IPS DF 19.7 (cell line): ENCODE measurements around the gene SMC1B.
A peak's percentile ranks its signal among the peaks of the same experiment; 100 is the strongest.

Experiments used
- DNase-seq: peaks from one replicate; pipeline ENCODE4 v3.0.0-alpha.2; 2013; ENCODE audit warnings: low read depth, low spot score

Gene SMC1B

DNA sequence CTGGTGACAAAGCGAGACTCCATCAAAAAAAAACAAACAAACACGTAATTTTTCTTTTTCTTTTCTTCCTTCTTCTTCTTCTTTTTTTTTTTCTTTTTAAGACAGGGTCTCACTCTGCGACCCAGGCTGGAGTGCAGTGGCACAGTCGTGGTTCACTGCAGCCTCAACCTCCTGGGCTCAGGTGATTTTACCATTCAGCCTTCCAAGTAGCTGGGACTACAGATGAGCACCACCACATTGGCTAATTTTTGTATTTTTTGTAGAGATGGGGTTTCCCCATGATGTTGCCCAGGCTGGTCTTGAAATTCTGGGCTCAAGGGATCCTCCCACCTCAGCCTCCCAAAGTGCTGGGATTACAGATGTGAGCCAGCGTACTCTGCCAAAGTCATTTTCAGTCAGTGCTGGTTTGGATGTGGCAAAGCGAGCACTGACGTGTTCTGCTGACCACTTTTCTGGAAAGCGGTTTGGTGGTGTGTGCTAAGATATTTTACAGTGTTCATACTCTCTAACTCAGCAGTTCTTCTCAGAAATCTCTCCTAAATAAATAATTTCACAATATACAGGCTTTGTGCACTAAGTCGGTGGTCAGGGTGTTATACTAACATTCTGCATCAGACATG lies 92.9 kb downstream of the SMC1B start:
- no peak for DNase-seq

DNA sequence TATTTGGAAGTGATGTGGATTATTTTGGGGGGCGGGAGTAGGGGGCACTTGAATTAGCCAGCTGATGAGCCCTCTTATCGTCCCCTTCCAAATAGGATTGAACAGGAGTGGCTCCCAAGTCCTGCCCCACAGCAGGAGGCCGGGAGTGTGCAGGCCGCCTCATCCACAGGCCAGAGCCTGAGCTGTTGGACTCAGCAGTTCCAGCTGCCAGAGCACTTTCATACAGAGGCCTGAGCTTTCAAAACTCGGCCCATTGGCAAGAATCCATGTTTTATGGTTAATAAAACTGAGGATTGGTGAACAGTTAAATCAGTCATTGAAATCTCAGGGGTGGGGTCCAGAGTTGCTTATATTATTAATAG lies 94.1 kb downstream of the SMC1B start:
- DNase-seq: no peak

DNA sequence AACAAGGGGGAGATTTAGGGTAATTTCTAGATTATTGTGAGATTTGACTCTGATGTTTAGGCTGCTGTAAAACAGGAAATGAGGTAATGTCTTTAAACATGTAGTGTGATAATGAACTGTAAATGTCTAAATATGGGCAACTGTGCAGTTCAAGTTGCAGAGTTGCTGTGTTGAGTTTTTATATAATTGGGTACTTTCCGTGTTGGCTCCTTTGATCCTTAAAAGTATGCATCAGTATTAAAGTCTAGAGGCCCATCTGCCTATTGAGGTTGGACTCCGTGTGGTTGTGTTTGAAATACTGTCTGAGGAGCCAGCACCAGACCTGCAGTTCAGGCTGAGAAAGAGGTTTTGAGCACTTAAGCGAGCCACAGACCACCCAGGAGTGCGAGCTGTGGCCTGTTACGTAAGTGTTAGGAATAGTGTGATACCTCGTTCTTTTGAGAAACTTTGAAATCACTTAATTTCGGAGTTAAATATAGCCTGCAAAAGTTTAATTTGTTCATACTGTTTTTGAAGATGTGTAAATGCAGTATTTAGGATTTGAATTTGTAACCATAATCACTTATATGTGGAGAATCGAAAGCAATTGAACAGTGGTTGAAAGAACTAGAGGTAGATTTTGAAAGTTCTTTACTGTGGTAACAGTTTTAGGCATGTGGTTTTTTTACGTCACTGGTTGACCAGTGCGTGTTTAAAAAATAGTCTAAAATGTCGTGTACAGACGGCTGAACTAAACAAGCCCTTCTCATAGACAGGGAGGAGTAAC lies 94.7 kb downstream of the SMC1B start:
- no peak for DNase-seq

DNA sequence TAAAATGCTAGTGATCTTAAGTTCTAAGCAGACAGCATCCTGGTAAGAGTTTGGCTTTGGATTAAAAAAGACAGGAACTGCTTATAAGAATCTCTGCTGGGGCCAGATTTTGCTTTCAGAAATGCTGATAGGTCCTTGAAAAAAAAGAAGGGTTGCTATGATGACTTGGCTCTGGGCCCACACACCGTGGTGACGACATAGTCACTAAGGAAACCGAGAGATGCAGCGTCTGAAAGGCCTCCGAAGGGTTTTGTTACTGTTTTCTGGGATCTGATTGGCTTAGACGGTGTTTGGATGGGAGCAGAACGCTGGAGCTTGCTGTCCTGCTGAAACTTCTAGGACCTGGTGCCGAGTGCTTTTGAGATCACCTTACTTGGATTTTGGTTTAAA lies 95.2 kb downstream of the SMC1B start:
- no peak for DNase-seq

DNA sequence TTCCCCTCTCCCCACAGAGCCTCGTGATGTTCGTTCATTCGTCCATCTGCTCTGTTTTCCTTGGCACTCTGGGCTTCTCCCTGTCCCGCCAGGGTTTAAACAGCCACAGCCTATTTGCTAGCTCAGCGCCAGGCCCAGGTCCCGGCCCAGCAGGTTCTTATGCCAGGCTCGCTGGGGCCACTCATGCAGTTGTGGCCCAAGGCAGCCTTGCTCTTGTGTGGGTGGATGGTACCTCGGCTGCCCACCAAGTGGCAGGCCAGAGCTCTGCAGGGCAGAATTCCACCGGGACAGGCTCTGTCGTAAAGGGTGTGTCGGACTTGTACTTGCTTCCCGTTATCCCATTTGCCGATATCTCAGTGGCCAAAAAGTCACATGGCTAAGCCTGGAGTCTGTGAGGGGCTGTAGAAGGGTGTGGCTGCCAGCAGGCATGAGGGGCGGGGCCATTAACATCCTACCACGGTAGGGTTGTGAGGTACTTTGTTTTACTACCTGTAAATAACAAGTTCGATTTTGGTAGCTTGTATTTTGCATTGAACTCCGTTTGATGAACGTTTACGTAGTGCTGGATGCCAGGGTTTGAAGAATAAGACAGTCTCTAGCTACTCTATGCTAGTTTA lies 95.7 kb downstream of the SMC1B start:
- DNase-seq: no peak

DNA sequence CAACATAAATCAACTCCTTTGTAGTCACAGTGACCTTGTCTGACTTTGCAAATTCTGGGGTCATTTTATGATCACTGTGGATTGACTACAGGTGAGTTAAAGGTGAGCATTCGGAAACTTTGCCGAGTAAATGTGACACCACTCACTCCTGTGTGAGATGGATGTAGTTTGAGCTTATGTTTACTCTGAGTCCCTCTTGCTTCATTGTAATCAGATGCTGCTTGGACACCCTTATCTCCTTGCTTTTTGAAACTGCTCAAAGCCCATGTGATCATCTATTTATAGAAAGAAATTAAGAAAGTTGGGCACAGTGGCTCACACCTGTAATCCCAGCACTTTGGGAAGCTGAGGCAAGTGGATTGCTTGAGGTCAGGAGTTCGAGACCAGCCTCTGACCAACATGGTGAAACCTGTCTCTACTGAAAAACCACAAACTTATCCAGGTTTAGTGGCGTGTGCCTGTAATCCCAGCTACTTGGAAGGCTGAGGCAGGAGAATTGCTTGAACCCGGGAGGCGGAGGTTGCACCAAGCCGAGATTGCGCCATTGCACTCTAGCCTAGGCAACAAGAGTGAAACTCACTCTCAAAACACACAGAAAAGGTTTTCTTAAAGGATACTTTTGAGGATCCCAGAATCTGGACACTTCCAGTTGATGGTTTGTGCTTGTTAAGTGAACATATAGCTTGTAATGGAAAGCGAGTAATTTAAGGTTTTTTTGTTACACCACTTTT lies 96.4 kb downstream of the SMC1B start:
- no peak for DNase-seq

DNA sequence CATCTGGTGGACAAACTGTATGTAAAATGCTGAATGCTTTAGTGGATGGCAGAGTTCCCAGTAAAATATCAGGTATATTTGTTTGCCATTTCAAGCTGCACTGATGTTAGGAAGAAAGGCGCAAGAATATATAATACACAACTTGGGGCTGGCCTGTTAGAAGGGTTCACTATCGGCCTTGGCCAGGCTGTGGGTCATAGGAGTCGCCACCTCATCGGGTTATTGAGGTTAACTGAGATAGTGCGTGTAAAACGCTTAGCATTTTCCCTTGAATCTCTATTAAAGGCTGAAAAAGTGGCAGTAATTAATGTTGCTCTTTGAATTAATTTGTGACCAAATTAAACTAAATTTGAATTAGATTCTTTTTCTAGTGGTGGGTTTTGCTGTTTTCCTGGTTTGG lies 98.6 kb downstream of the SMC1B start:
- no peak for DNase-seq

DNA sequence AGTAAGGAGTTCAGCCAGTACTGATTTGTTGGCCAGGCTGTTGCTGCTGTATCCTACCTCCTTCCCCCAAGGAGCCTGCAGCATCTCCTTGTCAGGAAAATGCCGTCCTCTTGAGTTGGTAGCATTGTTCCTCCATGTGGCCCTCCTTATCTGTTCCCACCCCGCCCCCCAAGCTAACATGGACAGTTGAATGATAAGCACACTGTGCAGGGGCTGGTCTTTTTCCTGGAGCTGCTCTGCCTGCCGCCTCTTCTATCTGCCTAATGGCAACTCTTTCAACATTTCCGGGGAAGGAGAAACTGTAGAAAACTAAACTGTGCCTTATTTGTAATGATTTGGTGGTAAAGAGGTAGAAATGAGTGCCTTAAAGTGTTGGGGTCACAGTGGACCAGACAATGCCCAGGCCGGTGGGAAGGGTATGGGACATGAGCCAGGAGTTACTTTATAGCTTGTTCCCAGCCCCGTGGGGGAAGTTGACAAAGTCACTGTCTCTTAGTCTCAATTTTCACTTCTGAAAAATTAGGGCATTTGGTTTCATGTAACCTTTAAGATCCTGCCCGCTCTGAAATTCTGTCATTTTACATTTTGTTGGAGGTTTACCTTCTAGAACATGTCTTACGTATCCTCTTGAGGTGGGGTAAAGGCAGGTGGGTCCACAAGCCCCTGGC lies 99.2 kb downstream of the SMC1B start:
- DNase-seq: no peak

DNA sequence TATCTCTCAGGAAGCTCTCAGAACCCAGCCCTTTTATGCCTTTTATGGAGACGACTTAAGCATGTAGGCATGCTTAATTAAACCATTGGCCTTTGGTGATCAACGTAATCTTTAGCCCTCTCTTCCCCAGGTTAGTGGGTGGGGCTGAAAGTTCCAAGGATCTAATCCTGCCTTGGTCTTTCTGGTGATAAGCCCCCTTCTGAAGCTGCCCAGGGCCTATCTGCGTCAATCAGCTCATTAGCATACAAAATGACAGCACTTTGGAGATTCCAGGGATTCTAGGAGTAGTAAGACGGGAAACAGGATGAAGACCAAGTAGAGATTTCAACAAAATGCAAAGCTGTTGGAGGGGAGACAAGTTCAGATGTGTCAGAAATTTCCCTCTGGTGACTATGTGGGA lies 100.5 kb downstream of the SMC1B start:
- DNase-seq: no peak

DNA sequence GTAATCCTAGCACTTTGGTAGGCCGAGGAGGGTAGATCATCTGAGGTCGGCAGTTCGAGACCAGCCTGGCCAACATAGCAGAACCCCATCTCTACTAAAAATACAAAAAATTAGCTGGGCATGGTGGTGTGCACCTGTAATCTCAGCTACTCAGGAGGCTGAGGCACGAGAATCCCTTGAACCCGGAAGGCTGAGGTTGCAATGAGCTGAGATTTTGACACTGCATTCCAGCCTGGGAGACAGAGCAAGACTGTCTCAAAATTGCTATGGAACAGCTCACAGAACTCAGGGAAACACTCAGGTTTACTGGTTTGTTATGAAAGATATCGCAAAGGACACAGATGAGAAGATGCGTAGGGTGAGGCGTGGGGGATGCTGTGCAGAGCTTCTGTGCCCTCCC lies 101.0 kb downstream of the SMC1B start:
- DNase-seq: no peak

DNA sequence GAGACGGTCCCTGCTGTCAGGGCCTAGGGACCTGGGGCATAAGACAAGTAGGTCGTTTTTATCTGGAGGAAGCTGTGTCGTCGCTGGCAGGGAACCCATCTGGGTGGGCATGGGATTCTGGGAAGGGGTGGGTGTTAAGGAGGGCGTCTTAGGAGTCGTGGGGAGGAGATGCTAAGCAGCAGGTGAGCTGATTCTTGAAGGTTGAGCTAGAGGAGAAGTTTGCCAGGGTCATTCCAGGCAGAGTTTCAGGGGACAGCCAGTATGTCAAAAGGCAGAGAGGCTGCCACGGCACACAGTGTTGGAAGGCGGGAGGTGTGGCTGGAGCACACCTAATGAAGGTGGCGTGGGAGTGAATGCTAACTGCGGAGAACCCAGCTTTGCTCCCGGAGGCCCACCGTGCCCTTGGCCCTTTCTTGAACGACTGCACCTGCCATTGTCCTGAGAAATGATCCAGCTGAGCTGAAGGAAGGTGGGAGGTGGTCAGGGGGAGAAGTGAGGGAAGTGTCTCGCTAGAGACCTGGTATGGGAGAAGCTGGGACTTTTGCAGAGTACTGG lies 102.3 kb downstream of the SMC1B start:
- no peak for DNase-seq

DNA sequence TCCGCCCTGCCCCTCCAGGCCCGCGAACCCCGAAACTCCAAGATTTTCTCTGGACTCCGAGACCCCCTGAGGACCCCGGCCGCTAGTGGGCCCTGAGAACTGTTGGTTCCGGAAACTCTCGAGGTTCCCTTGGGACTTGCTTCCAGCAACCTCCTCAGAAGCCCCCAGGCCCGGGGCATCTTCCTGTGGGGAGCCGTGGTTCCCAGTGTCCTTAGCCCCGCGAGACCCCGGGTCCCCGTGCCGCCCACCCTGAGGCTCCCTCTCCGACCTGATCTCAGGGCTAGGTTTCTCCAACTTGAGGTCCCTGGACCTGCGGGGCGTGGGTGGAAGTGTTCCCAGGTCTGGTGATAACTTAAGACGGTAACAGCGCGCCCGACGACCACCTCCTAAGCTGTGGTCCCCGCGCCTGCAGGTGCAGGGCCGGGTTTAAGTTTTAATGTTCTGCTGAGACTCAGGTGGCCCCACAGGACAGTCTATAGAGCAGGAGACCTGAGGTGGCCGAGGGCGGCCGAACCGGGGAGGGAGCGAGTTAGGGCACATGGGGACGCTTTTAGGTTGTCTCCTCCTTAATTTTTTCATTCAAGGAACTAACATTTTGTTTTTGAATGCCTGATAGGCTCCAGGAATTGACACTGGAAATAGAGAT lies 102.9 kb downstream of the SMC1B start:
- no peak for DNase-seq

DNA sequence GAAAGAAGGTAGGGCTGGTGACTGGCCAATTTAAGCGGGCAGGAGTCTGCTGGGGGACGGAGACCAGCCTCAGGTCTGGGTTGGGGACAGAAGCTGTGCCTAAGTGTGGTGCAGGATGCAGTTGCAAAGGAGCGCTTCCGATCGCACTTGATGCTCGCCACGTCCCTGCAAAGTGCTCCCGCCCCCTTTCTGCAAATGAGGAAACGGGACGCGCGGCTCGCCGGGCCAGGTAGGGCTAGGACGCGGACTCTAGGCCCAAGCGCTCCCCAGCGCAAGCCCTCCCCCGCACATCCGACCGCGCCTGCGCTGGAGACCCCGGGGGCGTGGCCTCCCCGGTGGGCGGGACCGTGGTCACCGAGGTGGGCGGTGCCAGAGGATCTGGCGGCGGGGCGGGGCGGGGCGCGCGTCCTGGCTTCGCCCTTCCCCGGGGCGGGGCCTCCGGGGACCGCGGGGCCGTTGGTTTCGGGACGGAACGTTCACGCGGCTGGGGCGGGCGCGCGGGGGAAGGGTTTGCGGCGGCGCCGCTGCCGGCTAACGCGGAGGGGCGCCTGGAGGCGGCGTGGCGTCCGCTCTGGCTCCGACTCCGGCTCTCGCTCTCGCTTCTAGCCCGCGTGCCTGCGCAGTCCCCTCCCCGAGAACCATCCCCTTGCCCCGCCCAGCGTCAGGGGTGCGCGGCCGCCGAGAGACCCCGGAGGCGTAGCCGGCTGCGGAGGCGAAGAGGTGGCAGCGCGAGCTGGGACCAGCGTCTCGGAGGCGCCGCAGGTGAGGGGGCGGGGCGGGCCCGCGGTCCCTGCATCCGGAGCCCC lies 103.8 kb downstream of the SMC1B start, which contains the start of gene FAM118A:
Gene FAM118A, plus strand, starts transcription at position 513 of the 806 bp plus-strand sequence. CDS start 12,446 bp downstream, outside the sequence.
- peak; percentile 63 for DNase-seq

DNA sequence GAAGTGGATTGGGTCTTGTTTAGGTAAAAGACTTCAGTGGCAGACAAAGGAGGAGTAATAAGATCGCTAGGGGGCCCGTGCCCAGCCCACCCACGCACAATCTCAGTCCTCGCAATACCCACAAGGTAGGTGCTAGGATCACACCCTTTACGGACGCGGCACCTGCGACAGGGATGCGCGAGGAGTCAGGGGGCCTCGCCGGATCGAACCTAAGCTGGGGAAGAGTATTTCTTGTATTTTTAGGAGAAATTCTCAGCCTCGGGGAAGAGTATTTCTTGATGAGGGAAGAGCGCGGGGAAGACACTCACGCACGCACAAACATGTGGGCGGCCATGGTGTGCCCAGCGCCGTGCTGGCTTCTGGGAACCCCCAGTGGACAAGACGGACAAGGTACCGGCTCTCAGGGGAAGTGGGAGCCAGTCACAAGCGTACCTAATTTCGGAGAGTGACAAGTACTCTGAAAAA lies 104.4 kb downstream of the SMC1B start:
- no peak for DNase-seq

DNA sequence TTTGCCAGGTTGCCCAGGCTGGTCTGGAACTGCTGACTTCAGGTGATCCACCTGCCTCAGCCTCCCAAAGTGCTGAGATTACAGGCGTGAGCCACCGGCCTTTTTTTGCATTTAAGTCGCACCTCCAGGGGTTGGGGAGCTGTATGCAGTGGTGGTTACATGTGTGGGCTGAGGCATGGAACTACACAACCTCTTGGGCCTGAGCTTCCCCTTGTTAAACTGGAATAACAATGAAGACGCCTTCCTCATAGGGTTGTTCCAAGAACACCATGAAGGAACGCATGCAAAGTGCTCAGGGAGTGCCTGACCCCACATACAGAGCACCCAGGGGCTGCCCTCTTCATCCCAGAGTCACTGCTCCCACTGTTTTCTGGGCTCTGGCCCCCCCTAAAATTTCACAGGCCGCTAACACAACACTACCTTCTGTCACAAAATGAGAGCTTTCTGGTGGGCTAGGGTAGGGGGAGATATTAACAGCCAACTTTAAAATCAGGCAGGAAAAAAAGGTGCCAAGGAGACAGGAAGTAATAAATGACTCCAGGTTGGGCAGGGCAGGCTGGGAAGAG lies 104.9 kb downstream of the SMC1B start:
- DNase-seq: no peak

DNA sequence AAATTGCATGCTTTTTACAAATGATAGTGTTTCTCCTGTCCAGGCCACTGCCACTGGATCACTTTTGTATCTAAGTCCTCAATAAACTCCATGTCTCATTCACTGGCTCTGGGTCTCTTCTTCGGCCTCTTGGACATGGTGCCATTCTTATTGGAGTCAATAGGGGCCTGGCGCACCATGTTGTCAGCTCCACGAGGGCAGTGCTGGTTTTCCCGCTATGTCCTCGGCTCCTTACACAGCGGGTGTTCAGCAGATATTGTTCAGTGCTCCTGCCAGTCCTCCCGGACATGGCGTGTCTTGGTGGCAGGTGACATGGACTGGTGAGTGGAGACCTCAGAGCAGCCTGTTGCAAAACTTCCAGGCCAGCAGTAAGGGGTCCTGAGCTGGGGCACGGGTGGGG lies 107.3 kb downstream of the SMC1B start:
- no peak for DNase-seq

DNA sequence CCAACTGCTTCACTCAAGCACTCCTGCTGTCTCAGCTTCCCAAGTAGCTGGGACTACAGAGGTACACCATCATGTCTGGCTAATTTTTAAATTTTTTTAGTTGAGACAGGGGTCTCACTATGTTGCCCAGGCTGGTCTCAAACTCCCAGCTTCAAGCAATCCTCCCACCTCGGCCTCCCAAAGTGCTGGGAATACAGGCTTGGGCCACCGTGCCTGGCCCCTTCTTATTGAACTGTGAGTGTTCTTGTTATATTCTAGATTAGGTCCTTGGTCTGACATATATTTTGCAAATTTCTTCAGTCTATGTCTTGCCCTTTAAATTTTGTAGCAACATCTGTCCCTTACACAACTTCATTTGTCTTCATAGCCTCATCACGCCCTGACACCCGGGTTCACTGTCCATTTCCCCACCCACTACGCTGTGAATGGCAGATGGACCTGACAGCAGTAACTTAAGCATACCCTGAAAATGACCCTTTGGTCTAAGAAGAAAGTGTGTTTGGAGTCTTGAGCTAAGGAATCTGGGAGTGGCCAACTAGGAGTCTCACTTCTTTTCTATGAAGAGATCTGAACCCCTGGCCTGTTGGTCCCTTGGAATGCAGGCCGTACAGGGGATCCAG lies 107.8 kb downstream of the SMC1B start:
- DNase-seq: no peak

DNA sequence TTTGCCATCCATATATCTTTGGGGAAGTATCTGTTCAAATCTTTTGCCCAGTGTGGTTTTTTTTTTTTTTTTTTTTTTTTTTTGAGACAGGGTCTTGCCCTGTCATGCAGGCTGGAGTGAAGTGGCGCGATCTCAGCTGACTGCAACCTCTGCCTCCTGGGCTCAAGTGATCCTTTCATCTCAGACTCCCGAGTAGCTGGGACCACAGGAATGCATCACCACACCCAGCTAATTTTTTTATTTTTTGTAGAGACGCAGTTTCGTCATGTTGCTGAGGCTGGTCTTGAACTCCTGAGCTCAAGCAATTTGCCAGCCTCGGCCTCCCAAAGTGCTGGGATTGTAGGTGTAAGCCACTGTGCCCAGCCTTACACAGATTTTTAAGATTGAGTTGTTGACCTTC lies 108.4 kb downstream of the SMC1B start:
- DNase-seq: no peak

DNA sequence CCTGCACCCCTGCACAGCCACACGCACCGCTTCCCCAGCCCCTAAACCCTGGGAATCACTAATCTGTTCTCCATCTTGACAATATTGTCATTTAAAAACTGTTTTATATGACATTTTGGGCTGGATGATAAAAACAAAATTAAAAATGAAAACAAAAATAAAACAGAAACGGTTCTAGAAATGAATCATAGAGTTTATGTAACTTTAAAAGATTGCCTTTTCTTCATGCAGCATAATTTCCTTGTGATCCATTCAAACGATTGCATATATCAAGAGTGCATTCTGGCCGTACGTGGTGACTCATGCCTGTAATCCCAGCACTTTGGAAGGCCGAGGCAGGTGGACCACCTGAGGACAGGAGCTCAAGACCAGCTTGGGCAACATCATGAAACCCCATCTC lies 110.2 kb downstream of the SMC1B start:
- no peak for DNase-seq
